ENCODE measurements around the gene PSENEN.

DNA sequence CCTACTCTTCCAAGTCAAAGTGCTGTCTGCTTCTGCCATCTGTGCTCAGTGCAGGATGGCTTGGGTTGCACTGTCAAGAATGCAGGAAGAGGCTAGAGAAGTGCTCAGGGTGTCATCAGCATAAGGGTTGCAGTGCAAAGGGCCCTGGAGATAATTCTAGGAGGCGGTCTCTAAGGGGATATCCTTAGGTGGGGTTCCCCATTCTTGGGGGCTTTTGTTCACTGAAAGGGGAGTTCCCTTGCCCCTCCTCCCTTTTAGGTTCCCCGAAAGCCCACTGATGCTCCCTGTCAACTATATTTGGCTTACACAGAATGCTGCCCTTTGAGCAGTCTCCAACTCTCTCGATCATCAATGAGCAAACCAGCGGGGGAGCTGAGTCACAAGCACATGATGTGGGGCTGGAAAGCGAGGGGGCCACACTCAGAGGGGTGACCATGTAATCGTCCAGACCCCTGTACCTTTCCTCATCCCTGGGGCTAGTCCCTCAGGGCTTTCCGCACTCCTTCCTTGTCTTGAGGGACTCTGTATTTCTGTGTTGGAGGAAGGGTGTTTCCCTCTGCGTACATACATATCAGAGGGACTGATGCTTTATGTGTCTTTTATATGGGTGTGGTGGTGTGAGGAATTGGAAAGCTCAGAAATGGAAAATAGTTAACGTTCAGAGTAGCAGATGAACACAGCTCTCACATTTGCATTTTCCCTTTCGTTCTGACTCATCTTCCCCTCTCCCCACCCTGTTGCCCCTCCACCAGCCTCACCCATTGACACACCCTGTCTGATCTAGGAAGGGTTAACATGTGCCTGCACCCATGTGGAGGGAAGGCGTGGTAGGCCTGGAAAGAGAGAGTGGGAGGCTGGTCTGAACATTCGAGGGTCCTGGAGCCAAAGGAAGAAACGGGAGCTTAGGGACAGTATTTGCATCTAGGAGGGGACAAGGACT, 34.4 kb upstream of the PSENEN start:
- TF ChIP-seq, protein P1, sequence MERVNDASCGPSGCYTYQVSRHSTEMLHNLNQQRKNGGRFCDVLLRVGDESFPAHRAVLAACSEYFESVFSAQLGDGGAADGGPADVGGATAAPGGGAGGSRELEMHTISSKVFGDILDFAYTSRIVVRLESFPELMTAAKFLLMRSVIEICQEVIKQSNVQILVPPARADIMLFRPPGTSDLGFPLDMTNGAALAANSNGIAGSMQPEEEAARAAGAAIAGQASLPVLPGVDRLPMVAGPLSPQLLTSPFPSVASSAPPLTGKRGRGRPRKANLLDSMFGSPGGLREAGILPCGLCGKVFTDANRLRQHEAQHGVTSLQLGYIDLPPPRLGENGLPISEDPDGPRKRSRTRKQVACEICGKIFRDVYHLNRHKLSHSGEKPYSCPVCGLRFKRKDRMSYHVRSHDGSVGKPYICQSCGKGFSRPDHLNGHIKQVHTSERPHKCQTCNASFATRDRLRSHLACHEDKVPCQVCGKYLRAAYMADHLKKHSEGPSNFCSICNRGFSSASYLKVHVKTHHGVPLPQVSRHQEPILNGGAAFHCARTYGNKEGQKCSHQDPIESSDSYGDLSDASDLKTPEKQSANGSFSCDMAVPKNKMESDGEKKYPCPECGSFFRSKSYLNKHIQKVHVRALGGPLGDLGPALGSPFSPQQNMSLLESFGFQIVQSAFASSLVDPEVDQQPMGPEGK (CRISPR knock-in tag; IDR thresholded peaks at IDR 0.05; ENCODE audit: borderline replicate concordance), result no peak
- no peak for TF ChIP-seq ZNF70 (CRISPR knock-in tag; IDR thresholded peaks at IDR 0.05)
- TF ChIP-seq, protein P2, sequence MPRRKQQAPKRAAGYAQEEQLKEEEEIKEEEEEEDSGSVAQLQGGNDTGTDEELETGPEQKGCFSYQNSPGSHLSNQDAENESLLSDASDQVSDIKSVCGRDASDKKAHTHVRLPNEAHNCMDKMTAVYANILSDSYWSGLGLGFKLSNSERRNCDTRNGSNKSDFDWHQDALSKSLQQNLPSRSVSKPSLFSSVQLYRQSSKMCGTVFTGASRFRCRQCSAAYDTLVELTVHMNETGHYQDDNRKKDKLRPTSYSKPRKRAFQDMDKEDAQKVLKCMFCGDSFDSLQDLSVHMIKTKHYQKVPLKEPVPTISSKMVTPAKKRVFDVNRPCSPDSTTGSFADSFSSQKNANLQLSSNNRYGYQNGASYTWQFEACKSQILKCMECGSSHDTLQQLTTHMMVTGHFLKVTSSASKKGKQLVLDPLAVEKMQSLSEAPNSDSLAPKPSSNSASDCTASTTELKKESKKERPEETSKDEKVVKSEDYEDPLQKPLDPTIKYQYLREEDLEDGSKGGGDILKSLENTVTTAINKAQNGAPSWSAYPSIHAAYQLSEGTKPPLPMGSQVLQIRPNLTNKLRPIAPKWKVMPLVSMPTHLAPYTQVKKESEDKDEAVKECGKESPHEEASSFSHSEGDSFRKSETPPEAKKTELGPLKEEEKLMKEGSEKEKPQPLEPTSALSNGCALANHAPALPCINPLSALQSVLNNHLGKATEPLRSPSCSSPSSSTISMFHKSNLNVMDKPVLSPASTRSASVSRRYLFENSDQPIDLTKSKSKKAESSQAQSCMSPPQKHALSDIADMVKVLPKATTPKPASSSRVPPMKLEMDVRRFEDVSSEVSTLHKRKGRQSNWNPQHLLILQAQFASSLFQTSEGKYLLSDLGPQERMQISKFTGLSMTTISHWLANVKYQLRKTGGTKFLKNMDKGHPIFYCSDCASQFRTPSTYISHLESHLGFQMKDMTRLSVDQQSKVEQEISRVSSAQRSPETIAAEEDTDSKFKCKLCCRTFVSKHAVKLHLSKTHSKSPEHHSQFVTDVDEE (CRISPR knock-in tag; IDR thresholded peaks at IDR 0.05), result no peak

Measured in SK-N-SH treated with all-trans-retinoic acid at 6 μM for 48 hours (cell line).